HCT116 (cell line): Measurements from ENCODE around the gene KCTD15.

Experiments
- EZH2phosphoT487 ChIP-seq: fragments of 200-600 bp; IDR thresholded peaks from 2 replicates; pipeline ENCODE4 v1.6.1; 2018; ENCODE audit warnings: antibody characterized with exemption, borderline replicate concordance
- JUND ChIP-seq: IDR thresholded peaks from 2 replicates; pipeline ENCODE4 v1.6.1; 2012
- POLR2A ChIP-seq: IDR thresholded peaks from 2 replicates; pipeline ENCODE4 v1.7.0; 2011; ENCODE audit warnings: borderline replicate concordance; ENCODE audit not compliant: insufficient read depth, insufficient read length; ENCODE audit errors: extremely low read depth
- POLR2AphosphoS5 ChIP-seq: IDR thresholded peaks from 2 replicates; pipeline ENCODE4 v1.6.1; 2011; ENCODE audit warnings: mild to moderate bottlenecking, low read depth, low read length, moderate library complexity
- TF ChIP-seq, protein P1 (sequence below), 3 experiments: fragments of 200-600 bp in 1 of 3; sonication (generic) in 1 of 3; IDR thresholded peaks in 2 of 3; conservative IDR thresholded peaks in 1 of 3; 2 replicates each; pipeline ENCODE4 v1.5.1; 2012 to 2017; ENCODE audit warnings: low read depth in 2 of 3, low read length in 2 of 3, antibody characterized with exemption in 1 of 3, borderline replicate concordance in 1 of 3, control low read depth in 1 of 3, mild to moderate bottlenecking in 1 of 3, mixed read lengths in 1 of 3, mixed run types in 1 of 3, moderate library complexity in 1 of 3; ENCODE audit not compliant: insufficient read depth in 1 of 3
- TF ChIP-seq, protein P2 (sequence below): IDR thresholded peaks from 2 replicates; pipeline ENCODE4 v1.6.1; 2012

- TF ChIP-seq, protein P1, sequence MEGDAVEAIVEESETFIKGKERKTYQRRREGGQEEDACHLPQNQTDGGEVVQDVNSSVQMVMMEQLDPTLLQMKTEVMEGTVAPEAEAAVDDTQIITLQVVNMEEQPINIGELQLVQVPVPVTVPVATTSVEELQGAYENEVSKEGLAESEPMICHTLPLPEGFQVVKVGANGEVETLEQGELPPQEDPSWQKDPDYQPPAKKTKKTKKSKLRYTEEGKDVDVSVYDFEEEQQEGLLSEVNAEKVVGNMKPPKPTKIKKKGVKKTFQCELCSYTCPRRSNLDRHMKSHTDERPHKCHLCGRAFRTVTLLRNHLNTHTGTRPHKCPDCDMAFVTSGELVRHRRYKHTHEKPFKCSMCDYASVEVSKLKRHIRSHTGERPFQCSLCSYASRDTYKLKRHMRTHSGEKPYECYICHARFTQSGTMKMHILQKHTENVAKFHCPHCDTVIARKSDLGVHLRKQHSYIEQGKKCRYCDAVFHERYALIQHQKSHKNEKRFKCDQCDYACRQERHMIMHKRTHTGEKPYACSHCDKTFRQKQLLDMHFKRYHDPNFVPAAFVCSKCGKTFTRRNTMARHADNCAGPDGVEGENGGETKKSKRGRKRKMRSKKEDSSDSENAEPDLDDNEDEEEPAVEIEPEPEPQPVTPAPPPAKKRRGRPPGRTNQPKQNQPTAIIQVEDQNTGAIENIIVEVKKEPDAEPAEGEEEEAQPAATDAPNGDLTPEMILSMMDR (IDR thresholded peaks at IDR 0.05 in 2 of 3, conservative IDR thresholded peaks at IDR 0.05 in 1 of 3; ENCODE audit: borderline replicate concordance in 1 of 3, insufficient read depth in 1 of 3, low read depth in 2 of 3, low read length in 2 of 3) = no peak
- no peak for TF ChIP-seq EZH2phosphoT487
- no peak for TF ChIP-seq JUND
- TF ChIP-seq POLR2A = no peak
- TF ChIP-seq, protein P2, sequence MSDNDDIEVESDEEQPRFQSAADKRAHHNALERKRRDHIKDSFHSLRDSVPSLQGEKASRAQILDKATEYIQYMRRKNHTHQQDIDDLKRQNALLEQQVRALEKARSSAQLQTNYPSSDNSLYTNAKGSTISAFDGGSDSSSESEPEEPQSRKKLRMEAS = no peak
- no peak for TF ChIP-seq POLR2AphosphoS5
These were observed 42.3 kb upstream of the KCTD15 start for GRCh38 chr19:33754361-33754760.
